Adrenal gland (tissue), 5 donors: ENCODE measurements around the gene FHOD3.
A peak's percentile ranks its signal among the peaks of the same experiment; 100 is the strongest.

Experiments used
- CTCF ChIP-seq, 6 experiments: fragments of 450-650 bp in 4 of 6; fragments of 200-600 bp in 2 of 6; sonication (generic) in 1 of 6; IDR thresholded peaks; 1 replicate in 5 of 6; 2 replicates in 1 of 6; pipeline versions ENCODE4 v1.5.1 to v1.8.0; 2016 to 2021; ENCODE audit warnings: antibody characterized with exemption in 6 of 6, mild to moderate bottlenecking in 2 of 6, moderate library complexity in 1 of 6
- POLR2A ChIP-seq, 2 donors: fragments of 450-650 bp; IDR thresholded peaks; one replicate each; pipeline ENCODE4 v1.6.1; 2017; ENCODE audit warnings: antibody characterized with exemption in 2 of 2, mild to moderate bottlenecking in 2 of 2, moderate library complexity in 1 of 2
- donor health status: DM: no; HTN: no; CAD: no.

GRCh38 chr18:36315736-36316135 is 18.2 kb downstream of the FHOD3 start:
- TF ChIP-seq POLR2A (IDR thresholded peaks at IDR 0.05) (peak in 1 of 2 donors; percentile 51), CTCF (IDR thresholded peaks at IDR 0.05) (no peak)
